Stimulated activated CD4-positive, alpha-beta T cell treated with anti-CD3 and anti-CD28 coated beads, Interleukin-2, amount 100 ng/mL, for 4 hours (primary cell): Measurements from ENCODE around the gene ADAM11.

ENCODE experiments used
- DNase-seq: peaks from one replicate; pipeline ENCODE4 v3.0.0-alpha.2; 2020; ENCODE audit warnings: low read depth

The ADAM11 gene

GRCh38 chr17:44775838-44776621, 17.2 kb downstream of the ADAM11 start:
- no peak for DNase-seq

- DNase-seq, result no peak
Observed at GRCh38 chr17:44776628-44777393, 18.0 kb downstream of the ADAM11 start.

- DNase-seq, result no peak
Observed at GRCh38 chr17:44777394-44778348, 18.9 kb downstream of the ADAM11 start.

- DNase-seq, result no peak
Observed at GRCh38 chr17:44778656-44779210, 19.9 kb downstream of the ADAM11 start.

GRCh38 chr17:44779211-44780025, 20.6 kb downstream of the ADAM11 start:
- DNase-seq, result peak; percentile 71

- DNase-seq, result no peak
Observed at GRCh38 chr17:44780161-44780560, 21.4 kb downstream of the ADAM11 start.

- DNase-seq, result no peak
Observed at GRCh38 chr17:44780845-44781480, 22.2 kb downstream of the ADAM11 start.

- DNase-seq, result no peak
Observed at GRCh38 chr17:44781551-44782325, 22.9 kb downstream of the ADAM11 start.

- DNase-seq, result no peak
Observed at GRCh38 chr17:44782326-44782850, 23.6 kb downstream of the ADAM11 start.

GRCh38 chr17:44785921-44786320, 27.1 kb downstream of the ADAM11 start:
- no peak for DNase-seq

- no peak for DNase-seq
Observed at GRCh38 chr17:44786551-44787081, 27.8 kb downstream of the ADAM11 start.

GRCh38 chr17:44787271-44787940, 28.6 kb downstream of the ADAM11 start:
- DNase-seq, result no peak

- DNase-seq, result no peak
Observed at GRCh38 chr17:44788139-44788538, 29.4 kb downstream of the ADAM11 start.

- DNase-seq, result no peak
Observed at GRCh38 chr17:44792276-44792675, 33.5 kb downstream of the ADAM11 start.

GRCh38 chr17:44793885-44794842, 35.4 kb downstream of the ADAM11 start:
- no peak for DNase-seq

- DNase-seq, result no peak
Observed at GRCh38 chr17:44794851-44795413, 36.1 kb downstream of the ADAM11 start.

- DNase-seq, result no peak
Observed at GRCh38 chr17:44795421-44795820, 36.6 kb downstream of the ADAM11 start.
